Aorta (tissue), 5 donors: ENCODE results near the gene NOS3. TPM values are rescaled to one million over a fixed set of nuclear protein-coding genes. Genes with fewer than 3 reads are reported as not detected.

Experiments used
- ATAC-seq: fragments of 200-7000 bp; cut with Tn5 transposase; one replicate; pipeline ENCODE4 v1.9.1; 2022; ENCODE audit warnings: moderate library complexity; ENCODE audit not compliant: low FRiP score
- DNase-seq, 2 donors: peaks; one replicate each; pipeline ENCODE4 v3.0.0-alpha.2; 2020
- H3K27ac ChIP-seq, 2 donors: one replicate each; pipeline ENCODE4 v1.5.1; 2013; ENCODE audit warnings: low read length in 2 of 2, mild to moderate bottlenecking in 2 of 2, moderate library complexity in 2 of 2, control low read depth in 1 of 2, inconsistent platforms in 1 of 2, low read depth in 1 of 2
- H3K27me3 ChIP-seq, 2 donors: one replicate each; pipeline ENCODE4 v1.6.1; 2013; ENCODE audit warnings: control low read depth in 1 of 2, low read length in 1 of 2, mild to moderate bottlenecking in 1 of 2, moderate library complexity in 1 of 2; ENCODE audit not compliant: insufficient read depth in 2 of 2, control insufficient read depth in 1 of 2
- H3K36me3 ChIP-seq, 2 donors: one replicate each; pipeline ENCODE4 v1.6.1; 2013; ENCODE audit warnings: control low read depth in 1 of 2, low read length in 1 of 2, mild to moderate bottlenecking in 1 of 2; ENCODE audit not compliant: insufficient read depth in 2 of 2, control insufficient read depth in 1 of 2
- H3K4me1 ChIP-seq, 2 donors: one replicate each; pipeline ENCODE4 v1.6.1; 2013; ENCODE audit warnings: low read length in 2 of 2, control low read depth in 1 of 2, mild to moderate bottlenecking in 1 of 2, moderate library complexity in 1 of 2; ENCODE audit not compliant: insufficient read depth in 2 of 2, control insufficient read depth in 1 of 2
- H3K4me3 ChIP-seq, 2 donors: one replicate each; pipeline ENCODE4 v1.5.1; 2013; ENCODE audit warnings: low read length in 2 of 2, control low read depth in 1 of 2, mild to moderate bottlenecking in 1 of 2
- H3K9me3 ChIP-seq: one replicate; pipeline ENCODE4 v1.6.1; 2013; ENCODE audit warnings: mild to moderate bottlenecking, low read length; ENCODE audit not compliant: control insufficient read depth
- WGBS, 2 donors: extraction: QIAGEN DNeasy Blood & Tissue Kit; methylation state at CpG; one replicate each; pipeline ENCODE4 v1.1.7; 2013; 5-methylcytosine and 5-hydroxymethylcytosine counted together
- intact Hi-C, 2 donors: fragments of 100-400 bp; cut with DNase I; formaldehyde crosslinking; loops; one replicate each; pipeline versions ENCODE4 v1.14.2 to v1.15.0; 2022
- polyA plus RNA-seq, 2 donors: library from polyadenylated mRNA; stranded (reverse); fragments of 200-250 nt; gene quantifications; one replicate each; pipeline ENCODE4 v1.2.3, GENCODE V29; 2013
- total RNA-seq, 2 donors: library from RNA; stranded (reverse); fragmentation: NEBNext Ultra II Directional; extraction: Animal tissue kit (Norgen Biotek cat#: 25700); gene quantifications; one replicate each; pipeline ENCODE4 v1.2.1, GENCODE V29; 2021
- donor health status: healthy with polysubstance abuse.
- donor health status: Bipolar disorder and iron deficiency.
- donor health status: DM: no; HTN: no; CAD: no.
- donor health status: DM: no; HTN: no; CAD: no.
- donor health status: DM: yes; HTN: yes; CAD: no.

NOS3 gene
- total and polyA plus RNA-seq, 4 donors, result 0.63 to 32.4 (median 22.7) TPM

- DNase-seq (peak in 1 of 2 donors; percentile 77), ATAC-seq (no peak)
- 20 to 23% methylated on average over 14 of the region's 14 CpGs for WGBS, 2 donors
- Histone ChIP-seq H3K4me1 (no peaks in the 10 kb centered on the region), H3K27me3 (no peaks in the 10 kb centered on the region), H3K9me3 (no peaks in the 10 kb centered on the region), H3K27ac (no peak overlapping the region), H3K36me3 (no peaks in the 10 kb centered on the region), H3K4me3 (no peak overlapping the region)
- intact Hi-C loops, result no loop called here
Measured at GRCh38 chr7:151046603-151047573, 56.1 kb downstream of the NOS3 start.

DNA sequence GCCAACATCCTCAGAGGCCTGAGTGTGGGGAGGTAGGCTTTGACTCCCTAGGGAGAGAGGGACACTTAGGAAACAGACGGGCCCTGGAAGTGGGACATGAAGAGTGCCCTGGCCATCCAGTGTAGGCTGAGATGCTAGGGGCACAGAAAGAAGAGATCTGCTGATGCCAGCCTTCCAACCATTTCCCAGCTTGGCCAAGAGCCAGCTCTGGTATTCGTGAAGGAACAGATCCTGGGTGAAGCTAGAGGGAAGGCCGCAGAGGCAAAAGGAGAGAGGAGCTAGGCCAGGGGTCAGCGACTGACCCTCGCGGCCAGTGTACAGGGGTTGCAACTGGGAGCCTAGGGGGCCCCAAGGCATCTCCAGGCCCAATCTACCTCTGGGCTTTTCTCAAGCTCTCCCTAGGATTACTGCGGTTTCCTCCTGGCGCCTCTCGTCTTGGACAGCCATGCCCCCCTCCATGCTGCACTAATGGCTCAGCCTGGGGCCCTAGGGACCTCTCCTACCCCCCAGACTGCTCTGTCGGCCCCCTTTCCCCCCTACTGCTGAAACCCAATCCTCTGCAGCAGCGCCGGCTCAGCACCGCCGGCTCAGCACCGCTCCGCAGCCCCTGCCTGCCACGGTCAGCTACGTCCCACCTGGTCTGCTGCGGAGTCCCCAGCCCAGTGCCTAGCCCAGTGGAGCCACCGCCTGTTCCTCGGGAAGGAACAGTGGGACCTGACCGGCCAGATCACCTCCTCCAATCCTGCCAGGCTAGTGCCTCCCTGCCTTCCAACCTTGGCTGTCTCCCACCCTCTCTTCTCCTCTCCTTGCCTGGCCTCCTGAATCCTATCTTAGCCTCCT is 57.4 kb downstream of the NOS3 start, which contains the start of gene ASIC3:
TSS of gene ASIC3 (plus strand) at position 556 of the 840 bp plus-strand sequence. CDS start 355 bp downstream, outside the sequence.
- H3K27me3 ChIP-seq, result no peaks in the 10 kb centered on the region
- H3K9me3 ChIP-seq, result no peaks in the 10 kb centered on the region
- no peak within 1 kb of the TSS for H3K27ac ChIP-seq
- no peaks in the 10 kb centered on the region for H3K36me3 ChIP-seq
- no peak within 1 kb of the TSS for H3K4me3 ChIP-seq
- DNase-seq, result no peak
- ATAC-seq, result no peak
- intact Hi-C loops, result no loop called here
- no peaks in the 10 kb centered on the region for H3K4me1 ChIP-seq
- WGBS, 2 donors, result 70 to 73% methylated on average over 22 of the region's 22 CpGs

DNA sequence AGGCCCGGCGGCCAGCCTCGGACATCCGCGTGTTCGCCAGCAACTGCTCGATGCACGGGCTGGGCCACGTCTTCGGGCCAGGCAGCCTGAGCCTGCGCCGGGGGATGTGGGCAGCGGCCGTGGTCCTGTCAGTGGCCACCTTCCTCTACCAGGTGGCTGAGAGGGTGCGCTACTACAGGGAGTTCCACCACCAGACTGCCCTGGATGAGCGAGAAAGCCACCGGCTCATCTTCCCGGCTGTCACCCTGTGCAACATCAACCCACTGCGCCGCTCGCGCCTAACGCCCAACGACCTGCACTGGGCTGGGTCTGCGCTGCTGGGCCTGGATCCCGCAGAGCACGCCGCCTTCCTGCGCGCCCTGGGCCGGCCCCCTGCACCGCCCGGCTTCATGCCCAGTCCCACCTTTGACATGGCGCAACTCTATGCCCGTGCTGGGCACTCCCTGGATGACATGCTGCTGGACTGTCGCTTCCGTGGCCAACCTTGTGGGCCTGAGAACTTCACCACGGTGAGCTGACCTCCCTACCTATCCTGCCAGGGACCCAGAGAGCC is 58.2 kb downstream of the NOS3 start:
- intact Hi-C loops, result no loop called here
- DNase-seq, result no peak
- no peaks in the 10 kb centered on the region for H3K27me3 ChIP-seq
- H3K4me1 ChIP-seq, result no peaks in the 10 kb centered on the region
- 90% methylated on average over 36 to 38 of the region's 38 CpGs for WGBS, 2 donors
- H3K4me3 ChIP-seq, result no peak overlapping the region
- H3K9me3 ChIP-seq, result no peaks in the 10 kb centered on the region
- no peak for ATAC-seq
- no peak overlapping the region for H3K27ac ChIP-seq
- no peaks in the 10 kb centered on the region for H3K36me3 ChIP-seq

DNA sequence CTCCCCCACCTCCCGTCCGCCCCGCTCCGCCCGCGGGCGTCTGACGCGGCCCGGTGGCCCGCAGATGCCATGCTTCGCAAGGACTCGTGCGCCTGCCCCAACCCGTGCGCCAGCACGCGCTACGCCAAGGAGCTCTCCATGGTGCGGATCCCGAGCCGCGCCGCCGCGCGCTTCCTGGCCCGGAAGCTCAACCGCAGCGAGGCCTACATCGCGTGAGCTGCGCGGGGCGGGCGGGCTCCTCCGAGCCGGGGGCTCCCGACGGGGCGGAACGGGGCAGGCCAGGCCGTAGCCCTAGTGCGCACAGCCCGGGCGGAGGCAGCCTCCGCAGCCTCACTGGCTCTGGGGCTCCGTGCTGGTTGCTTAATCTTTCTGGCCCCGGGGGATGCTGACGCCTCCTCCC is 60.3 kb downstream of the NOS3 start:
- Histone ChIP-seq H3K27me3 (no peaks in the 10 kb centered on the region), H3K9me3 (no peaks in the 10 kb centered on the region), H3K4me1 (no peaks in the 10 kb centered on the region), H3K4me3 (no peak overlapping the region), H3K27ac (no peak overlapping the region), H3K36me3 (no peaks in the 10 kb centered on the region)
- ATAC-seq (peak; percentile 63), DNase-seq (peak; percentile 73 to 90)
- 1 to 2% methylated on average over 31 to 50 of the region's 50 CpGs for WGBS, 2 donors
- intact Hi-C loops, result no loop called here

DNA sequence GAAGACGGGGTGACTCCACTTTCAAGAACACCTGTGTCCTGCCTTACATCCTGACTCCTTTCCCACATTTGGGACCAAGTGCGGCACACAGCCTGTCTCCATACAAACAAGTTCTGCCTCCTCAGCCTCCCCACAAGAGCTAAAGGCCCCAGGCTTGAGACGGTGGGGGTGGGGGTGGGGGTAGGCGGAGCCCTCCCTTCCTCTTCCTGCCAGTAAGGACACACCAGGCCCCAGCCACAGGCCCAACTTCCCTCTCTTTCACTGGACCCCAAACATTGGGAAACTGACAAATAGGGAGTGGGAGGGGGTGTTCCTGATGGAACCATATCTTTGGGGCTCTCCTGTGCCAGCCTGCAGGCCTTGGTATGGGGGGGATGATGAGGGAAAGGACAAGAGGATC is 62.3 kb downstream of the NOS3 start:
- DNase-seq, result no peak
- Histone ChIP-seq H3K27me3 (no peaks in the 10 kb centered on the region), H3K4me3 (no peak overlapping the region), H3K4me1 (no peaks in the 10 kb centered on the region), H3K36me3 (no peaks in the 10 kb centered on the region), H3K27ac (no peak overlapping the region), H3K9me3 (no peaks in the 10 kb centered on the region)
- ATAC-seq, result no peak
- intact Hi-C loops, result no loop called here
- 83 to 85% methylated on average over 4 of the region's 4 CpGs for WGBS, 2 donors

DNA sequence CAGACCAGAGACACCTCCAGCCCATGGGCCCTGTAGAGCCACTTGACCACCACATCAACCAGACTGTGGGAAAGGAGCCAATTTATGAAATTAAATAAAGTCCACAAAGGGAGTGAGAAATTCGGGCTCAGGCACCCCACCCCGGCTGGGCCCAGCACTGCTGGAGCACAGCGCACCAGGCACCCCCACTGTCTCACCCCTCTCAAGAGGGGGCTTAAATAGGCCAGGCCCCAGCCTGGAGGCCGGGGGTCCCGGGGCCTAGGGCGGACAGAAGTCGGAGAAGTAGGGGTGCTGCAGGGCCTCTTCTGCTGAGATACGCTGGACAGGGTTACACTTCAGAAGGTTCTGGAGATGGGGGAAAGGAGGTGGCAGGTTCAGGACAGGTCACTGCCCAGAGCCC is 62.9 kb downstream of the NOS3 start:
- intact Hi-C loops, result no loop called here
- Histone ChIP-seq H3K27ac (no peak overlapping the region), H3K4me1 (no peaks in the 10 kb centered on the region), H3K4me3 (no peak overlapping the region), H3K27me3 (no peaks in the 10 kb centered on the region), H3K9me3 (no peaks in the 10 kb centered on the region), H3K36me3 (no peaks in the 10 kb centered on the region)
- no peak for DNase-seq
- WGBS, 2 donors, result 85 to 89% methylated on average over 8 of the region's 8 CpGs
- ATAC-seq, result no peak

DNA sequence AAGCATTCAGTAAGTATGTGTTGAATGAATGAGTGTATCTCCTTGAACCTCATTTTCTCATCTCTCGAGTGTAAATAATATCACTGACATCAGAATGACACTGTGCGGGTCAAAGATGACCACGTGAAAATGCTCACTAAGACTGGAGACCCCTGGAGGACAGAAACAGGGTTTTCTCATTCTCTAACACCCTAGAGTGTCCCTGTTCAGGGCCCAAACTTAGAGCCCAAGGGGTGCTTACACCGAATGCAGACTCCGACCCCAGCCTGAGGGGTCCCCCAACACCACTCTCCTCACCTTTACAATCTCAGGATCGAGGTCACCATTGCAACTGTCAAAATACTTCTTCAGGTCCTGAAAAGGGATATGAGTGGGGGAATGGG is 65.5 kb downstream of the NOS3 start:
- no peaks in the 10 kb centered on the region for H3K27me3 ChIP-seq
- intact Hi-C loops, result no loop called here
- no peaks in the 10 kb centered on the region for H3K36me3 ChIP-seq
- no peaks in the 10 kb centered on the region for H3K9me3 ChIP-seq
- H3K4me1 ChIP-seq, result no peaks in the 10 kb centered on the region
- WGBS, 2 donors, result 88 to 91% methylated on average over 6 of the region's 6 CpGs
- H3K4me3 ChIP-seq, result no peak overlapping the region
- H3K27ac ChIP-seq, result no peak overlapping the region
- DNase-seq (no peak), ATAC-seq (no peak)

DNA sequence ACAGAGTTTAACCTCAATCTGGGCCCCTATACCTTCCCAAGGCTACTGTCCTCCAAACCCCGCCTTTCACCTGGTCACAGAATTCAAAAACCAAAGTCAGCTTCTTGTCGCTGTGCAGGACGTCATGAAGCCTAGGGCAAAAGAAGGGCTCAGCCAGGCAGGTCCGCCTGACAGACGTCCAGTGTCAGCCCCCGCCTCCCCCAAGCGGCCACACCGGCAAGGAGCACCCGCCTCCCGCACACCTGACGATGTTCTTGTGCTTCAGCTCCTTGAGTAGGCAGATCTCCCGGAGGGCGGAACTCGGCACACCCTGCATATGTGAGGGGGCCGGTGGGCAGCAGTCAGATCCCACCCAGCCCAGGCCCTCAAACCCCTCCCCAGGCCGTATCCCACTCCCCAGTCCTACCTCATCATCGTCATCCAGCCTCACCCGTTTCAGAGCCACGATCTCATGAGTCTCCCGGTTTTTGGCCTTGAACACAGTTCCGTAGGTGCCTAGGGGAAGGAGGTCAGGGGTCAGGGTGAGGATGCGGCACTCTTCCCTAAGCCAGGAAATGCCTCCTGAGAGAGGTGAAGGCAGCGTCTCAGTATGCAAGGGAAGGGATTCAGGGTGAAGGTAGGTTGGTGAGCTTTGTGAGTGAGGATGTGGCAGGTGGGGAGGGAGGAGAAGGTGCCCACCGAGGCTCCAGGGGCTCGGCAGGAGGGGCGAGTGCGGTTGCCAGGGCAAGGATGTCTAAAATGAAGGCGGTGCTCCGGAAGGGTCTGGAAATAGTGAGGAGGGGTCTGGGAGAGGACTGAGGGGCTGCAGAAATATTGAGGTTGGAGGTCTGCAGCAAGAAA is 66.1 kb downstream of the NOS3 start:
- DNase-seq (no peak), ATAC-seq (no peak)
- H3K36me3 ChIP-seq, result no peaks in the 10 kb centered on the region
- 32 to 33% methylated on average over 29 of the region's 29 CpGs for WGBS, 2 donors
- H3K4me1 ChIP-seq, result no peaks in the 10 kb centered on the region
- no peak overlapping the region for H3K27ac ChIP-seq
- intact Hi-C loops, result no loop called here
- peak overlapping the region; percentile 23 to 60 for H3K4me3 ChIP-seq
- H3K27me3 ChIP-seq, result no peaks in the 10 kb centered on the region
- no peaks in the 10 kb centered on the region for H3K9me3 ChIP-seq
